ENCODE results near the gene GDAP1L1.

GRCh38 chr20:44274303-44275017 is 27.4 kb downstream of the GDAP1L1 start:
- TF ChIP-seq CTCF (IDR thresholded peaks at IDR 0.05) (no peak), POLR2A (IDR thresholded peaks at IDR 0.05) (no peak)

Measured in right lobe of liver (tissue), 4 donors.